ENCODE measurements around the gene TSPAN14. TPM values are rescaled to one million over a fixed set of nuclear protein-coding genes. Genes with fewer than 3 reads are reported as not detected.

Gene TSPAN14
- total and polyA plus RNA-seq, 2 of the 13 experiments (the other 11 are each of a cell fraction or from before 2014, with no cell fraction given), result 24.1 to 80.6 TPM

DNA sequence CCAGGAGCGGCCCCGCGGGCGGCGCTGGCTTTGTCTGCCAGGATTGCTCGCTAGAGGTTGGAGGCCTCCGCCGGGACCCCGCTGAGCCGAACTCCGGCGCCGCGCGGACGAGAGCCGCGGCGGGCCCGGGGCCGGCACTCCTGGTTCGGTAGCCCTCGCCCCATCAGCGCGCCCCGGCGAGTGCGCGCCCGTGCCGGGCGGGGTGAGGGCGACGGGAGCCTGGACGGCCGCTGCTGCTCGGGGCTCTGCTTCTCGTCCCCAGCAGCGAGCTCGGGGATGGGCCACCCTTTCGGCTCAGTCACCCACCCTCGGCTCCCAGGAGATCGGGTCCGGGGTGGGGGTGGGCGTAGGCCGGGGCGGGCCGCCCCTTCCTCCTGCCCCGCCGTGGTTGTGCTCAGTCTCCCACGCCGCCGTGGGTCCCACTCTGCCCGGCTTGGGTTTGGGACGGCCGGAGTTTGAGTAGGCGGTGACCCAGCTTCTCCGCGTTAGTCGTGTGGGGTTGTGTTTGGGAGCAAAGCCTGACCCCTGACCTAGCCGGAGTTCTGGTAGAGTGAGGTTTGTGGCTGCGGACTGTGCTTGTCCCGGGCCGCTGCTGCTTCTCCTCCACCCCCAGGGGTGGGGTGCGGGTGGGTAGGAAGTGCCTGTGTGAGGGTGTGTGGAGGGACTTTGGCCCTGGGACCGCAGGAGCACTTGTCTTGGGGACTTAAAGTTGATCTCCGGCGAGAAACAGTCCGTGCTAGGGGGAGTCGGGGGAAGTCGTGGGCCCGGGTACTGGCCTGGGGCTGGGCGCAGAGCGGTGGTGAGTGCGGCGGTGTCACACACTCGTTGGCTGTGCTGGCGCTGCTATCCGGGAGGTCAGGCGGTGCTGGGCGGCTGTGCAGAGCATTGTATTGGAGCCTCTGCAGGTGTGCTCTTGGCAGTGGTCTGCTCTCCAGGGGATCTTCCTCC lies 677 bp downstream of the TSPAN14 start (continued):
- TF ChIP-seq, protein P1, sequence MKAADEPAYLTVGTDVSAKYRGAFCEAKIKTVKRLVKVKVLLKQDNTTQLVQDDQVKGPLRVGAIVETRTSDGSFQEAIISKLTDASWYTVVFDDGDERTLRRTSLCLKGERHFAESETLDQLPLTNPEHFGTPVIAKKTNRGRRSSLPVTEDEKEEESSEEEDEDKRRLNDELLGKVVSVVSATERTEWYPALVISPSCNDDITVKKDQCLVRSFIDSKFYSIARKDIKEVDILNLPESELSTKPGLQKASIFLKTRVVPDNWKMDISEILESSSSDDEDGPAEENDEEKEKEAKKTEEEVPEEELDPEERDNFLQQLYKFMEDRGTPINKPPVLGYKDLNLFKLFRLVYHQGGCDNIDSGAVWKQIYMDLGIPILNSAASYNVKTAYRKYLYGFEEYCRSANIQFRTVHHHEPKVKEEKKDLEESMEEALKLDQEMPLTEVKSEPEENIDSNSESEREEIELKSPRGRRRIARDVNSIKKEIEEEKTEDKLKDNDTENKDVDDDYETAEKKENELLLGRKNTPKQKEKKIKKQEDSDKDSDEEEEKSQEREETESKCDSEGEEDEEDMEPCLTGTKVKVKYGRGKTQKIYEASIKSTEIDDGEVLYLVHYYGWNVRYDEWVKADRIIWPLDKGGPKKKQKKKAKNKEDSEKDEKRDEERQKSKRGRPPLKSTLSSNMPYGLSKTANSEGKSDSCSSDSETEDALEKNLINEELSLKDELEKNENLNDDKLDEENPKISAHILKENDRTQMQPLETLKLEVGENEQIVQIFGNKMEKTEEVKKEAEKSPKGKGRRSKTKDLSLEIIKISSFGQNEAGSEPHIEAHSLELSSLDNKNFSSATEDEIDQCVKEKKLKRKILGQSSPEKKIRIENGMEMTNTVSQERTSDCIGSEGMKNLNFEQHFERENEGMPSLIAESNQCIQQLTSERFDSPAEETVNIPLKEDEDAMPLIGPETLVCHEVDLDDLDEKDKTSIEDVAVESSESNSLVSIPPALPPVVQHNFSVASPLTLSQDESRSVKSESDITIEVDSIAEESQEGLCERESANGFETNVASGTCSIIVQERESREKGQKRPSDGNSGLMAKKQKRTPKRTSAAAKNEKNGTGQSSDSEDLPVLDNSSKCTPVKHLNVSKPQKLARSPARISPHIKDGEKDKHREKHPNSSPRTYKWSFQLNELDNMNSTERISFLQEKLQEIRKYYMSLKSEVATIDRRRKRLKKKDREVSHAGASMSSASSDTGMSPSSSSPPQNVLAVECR (CRISPR knock-in tag; IDR thresholded peaks at IDR 0.05; ENCODE audit: borderline replicate concordance), result peak; percentile 50
- TF ChIP-seq, protein P2, sequence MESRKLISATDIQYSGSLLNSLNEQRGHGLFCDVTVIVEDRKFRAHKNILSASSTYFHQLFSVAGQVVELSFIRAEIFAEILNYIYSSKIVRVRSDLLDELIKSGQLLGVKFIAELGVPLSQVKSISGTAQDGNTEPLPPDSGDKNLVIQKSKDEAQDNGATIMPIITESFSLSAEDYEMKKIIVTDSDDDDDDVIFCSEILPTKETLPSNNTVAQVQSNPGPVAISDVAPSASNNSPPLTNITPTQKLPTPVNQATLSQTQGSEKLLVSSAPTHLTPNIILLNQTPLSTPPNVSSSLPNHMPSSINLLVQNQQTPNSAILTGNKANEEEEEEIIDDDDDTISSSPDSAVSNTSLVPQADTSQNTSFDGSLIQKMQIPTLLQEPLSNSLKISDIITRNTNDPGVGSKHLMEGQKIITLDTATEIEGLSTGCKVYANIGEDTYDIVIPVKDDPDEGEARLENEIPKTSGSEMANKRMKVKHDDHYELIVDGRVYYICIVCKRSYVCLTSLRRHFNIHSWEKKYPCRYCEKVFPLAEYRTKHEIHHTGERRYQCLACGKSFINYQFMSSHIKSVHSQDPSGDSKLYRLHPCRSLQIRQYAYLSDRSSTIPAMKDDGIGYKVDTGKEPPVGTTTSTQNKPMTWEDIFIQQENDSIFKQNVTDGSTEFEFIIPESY (CRISPR knock-in tag; IDR thresholded peaks at IDR 0.05), result no peak
- TF ChIP-seq ZNF326 (CRISPR knock-in tag; IDR thresholded peaks at IDR 0.05; ENCODE audit: borderline replicate concordance) (no peak), SOX6 (IDR thresholded peaks at IDR 0.05) (no peak), SOX6 (CRISPR knock-in tag; IDR thresholded peaks at IDR 0.05) (no peak), FOXA3 (CRISPR knock-in tag; IDR thresholded peaks at IDR 0.05) (no peak), ZNF674 (CRISPR knock-in tag; IDR thresholded peaks at IDR 0.05; ENCODE audit: low read depth) (no peak), ZFP41 (CRISPR knock-in tag; IDR thresholded peaks at IDR 0.05; ENCODE audit: borderline replicate concordance) (no peak)
- TF ChIP-seq, protein P3, sequence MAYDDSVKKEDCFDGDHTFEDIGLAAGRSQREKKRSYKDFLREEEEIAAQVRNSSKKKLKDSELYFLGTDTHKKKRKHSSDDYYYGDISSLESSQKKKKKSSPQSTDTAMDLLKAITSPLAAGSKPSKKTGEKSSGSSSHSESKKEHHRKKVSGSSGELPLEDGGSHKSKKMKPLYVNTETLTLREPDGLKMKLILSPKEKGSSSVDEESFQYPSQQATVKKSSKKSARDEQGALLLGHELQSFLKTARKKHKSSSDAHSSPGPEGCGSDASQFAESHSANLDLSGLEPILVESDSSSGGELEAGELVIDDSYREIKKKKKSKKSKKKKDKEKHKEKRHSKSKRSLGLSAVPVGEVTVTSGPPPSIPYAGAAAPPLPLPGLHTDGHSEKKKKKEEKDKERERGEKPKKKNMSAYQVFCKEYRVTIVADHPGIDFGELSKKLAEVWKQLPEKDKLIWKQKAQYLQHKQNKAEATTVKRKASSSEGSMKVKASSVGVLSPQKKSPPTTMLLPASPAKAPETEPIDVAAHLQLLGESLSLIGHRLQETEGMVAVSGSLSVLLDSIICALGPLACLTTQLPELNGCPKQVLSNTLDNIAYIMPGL (CRISPR knock-in tag; IDR thresholded peaks at IDR 0.05; ENCODE audit: borderline replicate concordance in 1 of 2, low read depth in 1 of 2), result peak in 1 of 2 experiments; percentile 35; a peak in 1 of 4 replicates
- TF ChIP-seq, protein P4, sequence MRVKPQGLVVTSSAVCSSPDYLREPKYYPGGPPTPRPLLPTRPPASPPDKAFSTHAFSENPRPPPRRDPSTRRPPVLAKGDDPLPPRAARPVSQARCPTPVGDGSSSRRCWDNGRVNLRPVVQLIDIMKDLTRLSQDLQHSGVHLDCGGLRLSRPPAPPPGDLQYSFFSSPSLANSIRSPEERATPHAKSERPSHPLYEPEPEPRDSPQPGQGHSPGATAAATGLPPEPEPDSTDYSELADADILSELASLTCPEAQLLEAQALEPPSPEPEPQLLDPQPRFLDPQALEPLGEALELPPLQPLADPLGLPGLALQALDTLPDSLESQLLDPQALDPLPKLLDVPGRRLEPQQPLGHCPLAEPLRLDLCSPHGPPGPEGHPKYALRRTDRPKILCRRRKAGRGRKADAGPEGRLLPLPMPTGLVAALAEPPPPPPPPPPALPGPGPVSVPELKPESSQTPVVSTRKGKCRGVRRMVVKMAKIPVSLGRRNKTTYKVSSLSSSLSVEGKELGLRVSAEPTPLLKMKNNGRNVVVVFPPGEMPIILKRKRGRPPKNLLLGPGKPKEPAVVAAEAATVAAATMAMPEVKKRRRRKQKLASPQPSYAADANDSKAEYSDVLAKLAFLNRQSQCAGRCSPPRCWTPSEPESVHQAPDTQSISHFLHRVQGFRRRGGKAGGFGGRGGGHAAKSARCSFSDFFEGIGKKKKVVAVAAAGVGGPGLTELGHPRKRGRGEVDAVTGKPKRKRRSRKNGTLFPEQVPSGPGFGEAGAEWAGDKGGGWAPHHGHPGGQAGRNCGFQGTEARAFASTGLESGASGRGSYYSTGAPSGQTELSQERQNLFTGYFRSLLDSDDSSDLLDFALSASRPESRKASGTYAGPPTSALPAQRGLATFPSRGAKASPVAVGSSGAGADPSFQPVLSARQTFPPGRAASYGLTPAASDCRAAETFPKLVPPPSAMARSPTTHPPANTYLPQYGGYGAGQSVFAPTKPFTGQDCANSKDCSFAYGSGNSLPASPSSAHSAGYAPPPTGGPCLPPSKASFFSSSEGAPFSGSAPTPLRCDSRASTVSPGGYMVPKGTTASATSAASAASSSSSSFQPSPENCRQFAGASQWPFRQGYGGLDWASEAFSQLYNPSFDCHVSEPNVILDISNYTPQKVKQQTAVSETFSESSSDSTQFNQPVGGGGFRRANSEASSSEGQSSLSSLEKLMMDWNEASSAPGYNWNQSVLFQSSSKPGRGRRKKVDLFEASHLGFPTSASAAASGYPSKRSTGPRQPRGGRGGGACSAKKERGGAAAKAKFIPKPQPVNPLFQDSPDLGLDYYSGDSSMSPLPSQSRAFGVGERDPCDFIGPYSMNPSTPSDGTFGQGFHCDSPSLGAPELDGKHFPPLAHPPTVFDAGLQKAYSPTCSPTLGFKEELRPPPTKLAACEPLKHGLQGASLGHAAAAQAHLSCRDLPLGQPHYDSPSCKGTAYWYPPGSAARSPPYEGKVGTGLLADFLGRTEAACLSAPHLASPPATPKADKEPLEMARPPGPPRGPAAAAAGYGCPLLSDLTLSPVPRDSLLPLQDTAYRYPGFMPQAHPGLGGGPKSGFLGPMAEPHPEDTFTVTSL (CRISPR knock-in tag; IDR thresholded peaks at IDR 0.05; ENCODE audit: borderline replicate concordance), result no peak
